ENCODE measurements around the gene PSMD14. TPM values are rescaled to one million over a fixed set of nuclear protein-coding genes. Genes with fewer than 3 reads are reported as not detected.

PSMD14 gene
- total RNA-seq, 2 experiments from 2014 or later: 49.2 to 84.3 TPM

DNA sequence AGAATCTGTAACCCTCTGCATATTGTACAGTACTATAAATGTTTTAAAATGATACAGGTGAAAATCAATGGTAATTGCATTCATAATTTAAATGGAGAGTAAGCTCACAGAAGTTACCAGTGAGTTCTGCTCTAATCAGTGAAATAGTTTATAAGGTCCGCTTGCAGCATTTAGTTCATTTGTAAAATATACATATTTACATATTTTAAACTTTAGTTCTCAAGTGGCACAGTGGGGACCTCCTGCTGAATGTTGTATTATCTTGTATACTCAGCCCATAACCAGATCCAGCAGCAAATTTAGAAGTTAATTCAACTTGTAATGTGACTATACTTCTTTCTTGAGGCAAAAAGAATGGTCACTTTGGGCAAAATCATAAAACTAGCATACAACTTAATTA is 66.2 kb downstream of the PSMD14 start:
- H3K4me1 ChIP-seq (ENCODE audit: insufficient read depth, low read length, poor library complexity, severe bottlenecking): no peaks in the 10 kb centered on the region
- intact Hi-C loops (cut with micrococcal nuclease; ENCODE audit: unreplicated experiment): no loop called here
- BruUV-seq (replicated peaks): no TSS peak
- no peak overlapping the region for H3K27ac ChIP-seq (ENCODE audit: low read depth, low read length, poor library complexity, severe bottlenecking)
- H3K9me3 ChIP-seq (ENCODE audit: low read length): no peaks in the 10 kb centered on the region
- no peaks in the 10 kb centered on the region for H4K20me1 ChIP-seq (ENCODE audit: insufficient read depth, low read length)
- H3K36me3 ChIP-seq (ENCODE audit: insufficient read depth, low read length): peaks cover 66% of the 10 kb centered on the region
- H3K79me2 ChIP-seq (ENCODE audit: insufficient read depth, low read depth, low read length): 0 out of 2 replicates have a peak, but pooled peaks cover 6% of the 10 kb centered on the region
- POLR2A ChIA-PET: interaction anchor here (0.6 to 0.7 kb wide), 2 partner anchors 19 to 36 kb away, joined by 3 to 5 read pairs; no protein-coding TSS in a partner anchor
- H3K4me3 ChIP-seq (ENCODE audit: low read depth, low read length, poor library complexity, severe bottlenecking): no peak overlapping the region
- CTCF ChIA-PET (ENCODE audit: unreplicated experiment): interaction anchor here (0.5 kb wide), 1 partner anchor 10 kb away, joined by 3 read pairs; no protein-coding TSS in a partner anchor
- no peaks in the 10 kb centered on the region for H3K9me2 ChIP-seq (ENCODE audit: insufficient read depth, low read length)
- no peak for DNase-seq (ENCODE audit: low spot score)
- H2AFZ ChIP-seq (ENCODE audit: low read length): no peak overlapping the region
- TF ChIP-seq, protein P1, sequence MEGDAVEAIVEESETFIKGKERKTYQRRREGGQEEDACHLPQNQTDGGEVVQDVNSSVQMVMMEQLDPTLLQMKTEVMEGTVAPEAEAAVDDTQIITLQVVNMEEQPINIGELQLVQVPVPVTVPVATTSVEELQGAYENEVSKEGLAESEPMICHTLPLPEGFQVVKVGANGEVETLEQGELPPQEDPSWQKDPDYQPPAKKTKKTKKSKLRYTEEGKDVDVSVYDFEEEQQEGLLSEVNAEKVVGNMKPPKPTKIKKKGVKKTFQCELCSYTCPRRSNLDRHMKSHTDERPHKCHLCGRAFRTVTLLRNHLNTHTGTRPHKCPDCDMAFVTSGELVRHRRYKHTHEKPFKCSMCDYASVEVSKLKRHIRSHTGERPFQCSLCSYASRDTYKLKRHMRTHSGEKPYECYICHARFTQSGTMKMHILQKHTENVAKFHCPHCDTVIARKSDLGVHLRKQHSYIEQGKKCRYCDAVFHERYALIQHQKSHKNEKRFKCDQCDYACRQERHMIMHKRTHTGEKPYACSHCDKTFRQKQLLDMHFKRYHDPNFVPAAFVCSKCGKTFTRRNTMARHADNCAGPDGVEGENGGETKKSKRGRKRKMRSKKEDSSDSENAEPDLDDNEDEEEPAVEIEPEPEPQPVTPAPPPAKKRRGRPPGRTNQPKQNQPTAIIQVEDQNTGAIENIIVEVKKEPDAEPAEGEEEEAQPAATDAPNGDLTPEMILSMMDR (conservative IDR thresholded peaks at IDR 0.05; ENCODE audit: low read length): no peak
- TF ChIP-seq EZH2phosphoT487 (IDR thresholded peaks at IDR 0.05; ENCODE audit: borderline replicate concordance, low read depth, low read length): no peak
- H3K4me2 ChIP-seq (ENCODE audit: low read length): no peak overlapping the region

GRCh38 chr2:161379740-161380139 is 71.5 kb downstream of the PSMD14 start:
- no peaks in the 10 kb centered on the region for H4K20me1 ChIP-seq (ENCODE audit: insufficient read depth, low read length)
- H3K9me3 ChIP-seq (ENCODE audit: low read length): no peaks in the 10 kb centered on the region
- CTCF ChIA-PET (ENCODE audit: unreplicated experiment): interaction anchor here (1.0 kb wide), 1 partner anchor 8 kb away, joined by 3 read pairs; no protein-coding TSS in a partner anchor
- no peak overlapping the region for H3K4me3 ChIP-seq (ENCODE audit: low read depth, low read length, poor library complexity, severe bottlenecking)
- no peak for DNase-seq (ENCODE audit: low spot score)
- no peaks in the 10 kb centered on the region for H3K9me2 ChIP-seq (ENCODE audit: insufficient read depth, low read length)
- H3K27ac ChIP-seq (ENCODE audit: low read depth, low read length, poor library complexity, severe bottlenecking): no peak overlapping the region
- H3K4me1 ChIP-seq (ENCODE audit: insufficient read depth, low read length, poor library complexity, severe bottlenecking): no peaks in the 10 kb centered on the region
- peaks cover 35% of the 10 kb centered on the region; the same call in 1 of the 2 replicates for H3K36me3 ChIP-seq (ENCODE audit: insufficient read depth, low read length)
- TF ChIP-seq, protein P1 (conservative IDR thresholded peaks at IDR 0.05; ENCODE audit: low read length): no peak
- no peak for TF ChIP-seq EZH2phosphoT487 (IDR thresholded peaks at IDR 0.05; ENCODE audit: borderline replicate concordance, low read depth, low read length)
- POLR2A ChIA-PET: interaction anchor here (0.7 to 2.2 kb wide), 4 partner anchors 9 to 228 kb away, joined by 3 to 10 read pairs (median 8); no protein-coding TSS in a partner anchor
- BruUV-seq (replicated peaks): no TSS peak
- H3K4me2 ChIP-seq (ENCODE audit: low read length): no peak overlapping the region
- H2AFZ ChIP-seq (ENCODE audit: low read length): no peak overlapping the region
- no peaks in the 10 kb centered on the region for H3K79me2 ChIP-seq (ENCODE audit: insufficient read depth, low read depth, low read length)
- intact Hi-C loops (cut with micrococcal nuclease; ENCODE audit: unreplicated experiment): no loop called here

DNA sequence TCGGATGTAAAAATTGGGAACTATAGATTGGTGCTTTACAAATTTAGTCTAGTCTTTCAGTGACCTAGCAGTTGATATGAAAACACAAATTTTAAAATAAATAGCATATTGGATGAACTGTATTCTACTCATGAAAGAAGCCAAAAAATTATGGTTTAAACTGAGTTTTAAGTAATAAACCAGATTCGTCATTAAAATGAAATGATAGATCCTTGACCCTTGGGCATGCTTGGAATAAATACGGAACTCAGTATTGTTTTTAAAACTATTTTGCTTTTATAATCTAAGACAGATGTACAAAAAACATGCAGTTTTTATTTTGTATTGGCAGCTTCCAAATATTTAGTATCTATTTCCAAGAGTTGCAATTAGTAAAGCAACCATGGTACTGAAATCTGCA is 73.3 kb downstream of the PSMD14 start:
- no peak overlapping the region for H3K4me3 ChIP-seq (ENCODE audit: low read depth, low read length, poor library complexity, severe bottlenecking)
- BruUV-seq (replicated peaks): no TSS peak
- H3K9me3 ChIP-seq (ENCODE audit: low read length): no peaks in the 10 kb centered on the region
- H3K36me3 ChIP-seq (ENCODE audit: insufficient read depth, low read length): peaks cover 45% of the 10 kb centered on the region
- H3K4me2 ChIP-seq (ENCODE audit: low read length): no peak overlapping the region
- no peak for DNase-seq (ENCODE audit: low spot score)
- no peaks in the 10 kb centered on the region for H3K4me1 ChIP-seq (ENCODE audit: insufficient read depth, low read length, poor library complexity, severe bottlenecking)
- TF ChIP-seq EZH2phosphoT487 (IDR thresholded peaks at IDR 0.05; ENCODE audit: borderline replicate concordance, low read depth, low read length): no peak
- POLR2A ChIA-PET: interaction anchor here (0.7 to 2.2 kb wide), 10 partner anchors 9 to 206 kb away, joined by 3 to 11 read pairs (median 4); no protein-coding TSS in a partner anchor
- intact Hi-C loops (cut with micrococcal nuclease; ENCODE audit: unreplicated experiment): no loop called here
- H2AFZ ChIP-seq (ENCODE audit: low read length): no peak overlapping the region
- H3K9me2 ChIP-seq (ENCODE audit: insufficient read depth, low read length): no peaks in the 10 kb centered on the region
- no peaks in the 10 kb centered on the region for H3K79me2 ChIP-seq (ENCODE audit: insufficient read depth, low read depth, low read length)
- CTCF ChIA-PET (ENCODE audit: unreplicated experiment): no interaction called here
- no peak overlapping the region for H3K27ac ChIP-seq (ENCODE audit: low read depth, low read length, poor library complexity, severe bottlenecking)
- no peaks in the 10 kb centered on the region for H4K20me1 ChIP-seq (ENCODE audit: insufficient read depth, low read length)
